ENCODE data around the gene PIGB.
"Not testable (repeated sequence)": the region's sequence is repeated elsewhere in the genome, so short reads cannot be mapped to it uniquely, and the experiment has no call there.

Gene PIGB

GRCh38 chr15:55318588-55319494 lies at the start of gene PIGB, which contains the start of gene PIGBOS1:
Gene PIGB, plus strand, starts transcription at chr15:55319222. Its CDS starts 29 bp downstream, at chr15:55319251.
Gene PIGBOS1, minus strand, starts transcription at chr15:55319123. Its CDS starts 1,331 bp downstream, at chr15:55317792.
- DNase-seq, result peak; percentile 89

- no peak for DNase-seq
These were observed 48.7 kb upstream of the PIGB start for GRCh38 chr15:55270291-55270690.

- no peak for DNase-seq
These were observed 42.7 kb upstream of the PIGB start for GRCh38 chr15:55276324-55276723.

GRCh38 chr15:55277116-55277564 lies 41.9 kb upstream of the PIGB start:
- DNase-seq, result no peak

- no peak for DNase-seq
These were observed 41.3 kb upstream of the PIGB start for GRCh38 chr15:55277715-55278114.

- DNase-seq, result no peak
These were observed 39.8 kb upstream of the PIGB start for GRCh38 chr15:55279100-55279745.

GRCh38 chr15:55279746-55280351 lies 39.2 kb upstream of the PIGB start:
- peak; percentile 85 for DNase-seq

GRCh38 chr15:55280589-55280988 lies 38.4 kb upstream of the PIGB start:
- peak; percentile 12 for DNase-seq

GRCh38 chr15:55281517-55282228 lies 37.3 kb upstream of the PIGB start:
- DNase-seq, result peak; percentile 1

GRCh38 chr15:55282284-55282833 lies 36.7 kb upstream of the PIGB start:
- DNase-seq, result peak; percentile 77

- DNase-seq, result no peak
These were observed 35.5 kb upstream of the PIGB start for GRCh38 chr15:55283379-55284147.

GRCh38 chr15:55284426-55284825 lies 34.6 kb upstream of the PIGB start:
- DNase-seq, result no peak

- not testable (repeated sequence) for DNase-seq
These were observed 32.4 kb upstream of the PIGB start for GRCh38 chr15:55286442-55287189.

- no peak for DNase-seq
These were observed 30.9 kb upstream of the PIGB start for GRCh38 chr15:55288006-55288717.

GRCh38 chr15:55289011-55289745 lies 29.8 kb upstream of the PIGB start:
- DNase-seq, result peak; percentile 30

- DNase-seq, result peak; percentile 78
These were observed 29.1 kb upstream of the PIGB start, which contains the start of gene RAB27A for GRCh38 chr15:55289746-55290527. Gene RAB27A, minus strand, starts transcription at chr15:55289813. Its CDS starts 54,879 bp downstream, at chr15:55234934.

GRCh38 chr15:55290528-55291057 lies 28.4 kb upstream of the PIGB start:
- peak; percentile 76 for DNase-seq

- no peak for DNase-seq
These were observed 21.7 kb upstream of the PIGB start for GRCh38 chr15:55297315-55297714.

Data from EL (cell line).